Hematopoietic multipotent progenitor cell treated with erythropoietin and hydrocortisone succinate and interleukin-3 and kit ligand, for 17 days (in vitro differentiated cells): ENCODE measurements around the gene TMEM14C.

Experiments used
- DNase-seq: peaks from one replicate; pipeline ENCODE4 v3.0.0-alpha.2; 2015; ENCODE audit warnings: low spot score

Gene TMEM14C

DNA sequence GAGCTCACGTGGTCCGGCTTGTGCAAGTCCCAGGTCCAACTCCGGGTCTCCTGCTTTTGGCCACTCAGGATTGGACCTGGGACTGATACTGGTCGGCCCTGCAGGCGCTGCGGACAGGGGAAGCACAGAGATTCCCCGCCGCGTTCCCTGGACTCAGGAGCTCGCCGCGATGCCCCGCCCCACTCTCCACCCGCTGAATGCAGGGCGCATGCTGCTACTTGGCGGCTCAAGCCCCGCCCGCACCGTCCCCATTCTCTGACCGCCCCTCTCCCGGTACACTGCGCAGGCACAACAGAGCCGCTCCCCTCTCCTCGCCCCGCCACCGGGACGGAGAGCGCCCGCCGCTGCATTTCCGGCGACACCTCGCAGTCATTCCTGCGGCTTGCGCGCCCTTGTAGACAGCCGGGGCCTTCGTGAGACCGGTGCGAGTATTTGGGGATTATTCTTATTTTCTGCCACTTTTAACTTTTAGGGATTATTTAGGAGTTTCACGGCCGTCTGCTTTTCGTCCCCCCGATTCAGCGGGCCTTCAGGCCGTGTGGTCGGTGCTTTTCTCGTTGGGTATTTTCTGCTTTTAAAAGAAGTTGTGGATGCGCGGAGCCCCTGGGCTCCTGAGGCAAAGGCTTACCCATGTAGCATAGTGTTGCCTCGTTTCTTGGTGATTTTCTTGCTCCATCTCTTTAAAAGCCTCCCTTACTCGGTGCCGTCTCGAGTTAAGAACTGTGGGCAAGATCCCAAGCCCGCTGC, at the start of gene TMEM14C:
Gene TMEM14C (plus strand): TSS at position 251 of the 747 bp plus-strand sequence. CDS start 1,544 bp downstream, outside the sequence.
- DNase-seq, result peak; percentile 81

DNA sequence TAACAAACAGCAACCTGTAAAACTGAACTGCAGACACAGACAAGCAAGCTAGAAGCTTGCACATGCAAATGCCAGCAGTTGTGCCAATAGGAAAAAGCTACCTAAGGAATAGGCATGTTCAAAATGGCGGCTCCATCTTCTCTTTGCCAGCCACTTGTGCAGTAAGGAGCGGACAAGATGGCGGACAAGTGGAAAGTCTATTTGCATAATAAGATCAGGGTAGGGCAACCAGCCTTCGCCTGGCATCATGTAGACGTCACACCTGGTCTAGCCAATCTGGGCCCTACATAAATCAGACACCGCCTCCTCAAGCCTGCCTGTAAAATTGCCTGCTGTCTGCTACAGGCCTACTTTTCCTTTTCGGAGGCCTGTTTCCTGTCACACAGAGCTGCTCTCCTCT, 46.5 kb upstream of the TMEM14C start:
- DNase-seq, result no peak

DNA sequence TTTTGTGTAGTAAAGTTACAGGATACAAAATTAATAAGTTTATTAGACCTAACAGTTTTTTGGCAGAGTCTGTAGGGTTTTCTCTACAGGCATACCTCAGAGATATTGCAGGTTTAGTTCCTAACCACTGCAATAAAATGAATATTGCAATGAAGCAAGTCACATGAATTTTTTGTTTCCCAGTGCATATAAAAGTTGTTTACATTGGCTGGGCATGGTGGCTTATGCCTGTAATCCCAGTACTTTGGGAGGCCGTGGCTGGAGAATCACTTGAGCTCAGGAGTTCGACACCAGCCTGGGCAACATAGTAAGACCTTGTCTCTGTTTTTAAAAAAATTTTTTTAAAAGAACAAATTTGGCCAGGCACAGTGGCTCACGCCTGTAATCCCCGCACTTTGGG, 44.4 kb upstream of the TMEM14C start:
- DNase-seq, result no peak

DNA sequence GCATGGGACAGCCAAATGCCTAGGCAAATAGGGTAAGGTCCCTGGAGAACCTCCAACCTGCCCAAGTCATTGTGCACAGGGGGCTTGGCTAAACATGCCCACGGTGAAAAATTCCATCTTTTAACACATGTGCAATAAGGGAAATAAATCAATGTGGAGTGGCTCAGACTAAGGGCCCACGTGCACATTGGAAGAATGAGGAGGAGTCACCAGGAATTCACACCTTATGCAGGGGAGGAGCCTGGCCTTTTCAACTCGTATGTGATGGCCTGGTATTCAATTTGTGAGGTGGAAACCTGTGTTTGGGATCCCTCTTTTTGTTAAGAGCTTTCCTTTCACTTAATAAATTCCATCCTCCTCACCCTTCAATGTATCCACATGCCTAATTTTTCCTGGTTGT, 41.1 kb upstream of the TMEM14C start:
- no peak for DNase-seq

DNA sequence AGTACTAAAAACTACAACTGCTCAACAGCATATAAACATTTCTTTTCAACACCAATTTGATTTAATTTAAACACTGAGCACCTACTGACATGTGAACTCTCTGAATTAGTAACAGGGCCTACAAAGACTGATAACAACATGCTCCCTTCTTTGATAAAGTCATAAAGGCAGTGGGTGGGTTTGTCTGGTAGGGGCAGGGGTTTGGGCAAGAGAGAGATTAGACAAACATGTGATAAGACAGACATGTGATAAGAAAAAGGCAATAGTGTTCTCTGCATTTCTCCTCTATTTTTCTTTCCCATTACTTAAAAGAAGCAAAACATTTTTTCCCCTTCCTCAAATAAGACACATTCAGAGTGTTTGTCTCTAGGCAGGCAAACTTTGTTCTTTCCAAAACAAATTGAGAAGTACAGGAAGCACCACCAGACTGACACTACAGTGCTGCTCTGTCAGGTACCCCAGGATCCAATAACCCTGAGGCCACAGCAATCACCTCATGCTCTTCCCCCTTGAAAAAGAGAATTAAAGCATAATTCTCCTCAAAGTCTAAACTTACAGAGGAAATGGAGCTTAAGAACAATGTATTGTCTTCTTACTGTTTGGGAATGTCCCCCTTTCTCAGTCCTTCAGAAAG, 40.4 kb upstream of the TMEM14C start:
- no peak for DNase-seq

DNA sequence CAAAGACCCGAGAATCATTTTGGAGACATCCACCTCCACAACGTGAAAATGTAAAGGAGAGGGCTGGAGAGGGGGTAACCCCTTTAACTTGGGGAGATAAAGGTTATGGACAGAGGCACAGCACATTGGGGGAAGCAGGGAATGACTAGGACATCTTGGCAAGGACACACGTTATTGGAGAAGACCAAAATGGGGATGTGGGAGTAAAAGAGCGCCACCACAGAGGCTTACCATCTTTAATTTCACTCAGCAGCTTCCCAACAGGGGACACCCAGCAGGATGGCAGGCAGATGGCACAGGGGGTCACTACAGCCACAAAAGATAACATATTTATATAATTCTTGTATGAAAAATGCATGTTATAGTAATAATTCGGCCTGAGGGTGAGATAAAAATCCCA, 38.3 kb upstream of the TMEM14C start:
- DNase-seq, result no peak

DNA sequence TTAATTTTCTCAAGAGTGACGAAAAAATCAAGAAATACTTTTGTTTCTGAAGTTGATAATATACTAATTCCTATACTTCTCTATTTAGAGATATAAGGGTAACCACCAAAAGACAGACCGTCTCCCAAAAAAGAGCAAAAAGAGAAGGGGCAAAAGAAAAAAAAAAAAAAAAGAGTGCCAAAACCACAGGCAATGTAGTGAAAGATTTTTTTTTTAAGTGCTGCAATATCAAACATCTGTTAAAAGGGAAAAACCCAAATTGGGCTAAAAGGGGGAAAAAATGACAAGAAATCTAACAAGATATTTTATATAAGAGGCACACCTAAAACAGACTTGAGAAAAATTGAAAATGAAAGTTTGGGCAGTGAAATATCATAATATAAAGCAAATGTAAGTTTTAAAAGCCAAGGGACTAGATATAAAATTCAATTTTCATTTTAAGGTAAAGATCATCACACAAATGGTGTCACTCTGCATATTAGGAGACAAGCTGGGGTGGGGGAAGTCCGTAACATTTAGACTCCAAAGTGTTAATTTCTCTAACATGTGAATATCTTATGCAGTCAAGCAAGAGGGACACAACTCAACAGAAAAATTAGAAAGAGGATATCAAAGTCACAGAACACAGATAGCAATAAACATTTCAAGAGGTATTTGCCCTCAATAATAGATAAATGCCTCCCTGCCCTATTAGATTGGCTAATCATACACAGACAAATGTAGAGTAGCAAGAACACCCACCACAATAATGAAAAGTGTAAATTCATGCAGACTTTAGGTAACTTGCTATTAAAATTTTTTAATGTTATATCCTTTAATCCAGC, 37.6 kb upstream of the TMEM14C start:
- DNase-seq, result no peak

DNA sequence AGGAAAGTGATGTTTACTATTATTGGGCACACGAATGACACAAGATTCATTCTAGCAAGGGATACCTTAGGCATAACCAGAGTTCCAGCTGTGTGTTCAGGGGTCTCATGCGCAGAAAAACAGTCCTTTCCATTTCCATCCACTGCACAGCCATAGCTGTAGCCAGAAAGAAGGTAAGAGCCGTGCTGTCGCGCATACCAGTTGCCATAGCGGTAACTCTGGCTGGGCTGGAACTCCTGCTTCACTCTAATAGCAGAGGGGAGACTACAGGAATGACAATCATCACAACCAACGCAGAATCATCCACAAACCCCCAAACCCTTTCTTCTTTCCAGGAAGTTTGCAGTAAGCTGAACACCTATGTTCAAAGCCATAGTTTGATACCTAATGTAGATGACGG, 36.0 kb upstream of the TMEM14C start:
- no peak for DNase-seq

DNA sequence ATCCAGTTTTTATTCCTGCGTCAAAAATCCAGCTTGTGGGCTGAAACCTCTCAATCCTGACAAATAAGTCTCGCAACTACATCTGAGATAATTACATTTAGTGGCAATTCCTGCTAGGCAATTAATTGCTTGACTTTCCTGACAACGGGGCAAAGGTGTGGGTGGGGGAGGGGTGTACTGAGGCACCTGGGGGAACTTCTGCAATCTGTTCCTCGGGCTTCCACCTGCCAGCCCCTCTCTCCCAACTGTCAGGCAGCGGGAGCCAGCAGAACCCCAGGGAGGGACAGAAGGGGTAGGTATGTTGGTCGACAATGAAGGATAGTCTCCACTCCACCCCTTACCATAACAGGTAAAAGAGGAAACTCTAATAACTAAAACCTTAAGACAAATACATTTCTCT, 35.3 kb upstream of the TMEM14C start:
- DNase-seq, result no peak

DNA sequence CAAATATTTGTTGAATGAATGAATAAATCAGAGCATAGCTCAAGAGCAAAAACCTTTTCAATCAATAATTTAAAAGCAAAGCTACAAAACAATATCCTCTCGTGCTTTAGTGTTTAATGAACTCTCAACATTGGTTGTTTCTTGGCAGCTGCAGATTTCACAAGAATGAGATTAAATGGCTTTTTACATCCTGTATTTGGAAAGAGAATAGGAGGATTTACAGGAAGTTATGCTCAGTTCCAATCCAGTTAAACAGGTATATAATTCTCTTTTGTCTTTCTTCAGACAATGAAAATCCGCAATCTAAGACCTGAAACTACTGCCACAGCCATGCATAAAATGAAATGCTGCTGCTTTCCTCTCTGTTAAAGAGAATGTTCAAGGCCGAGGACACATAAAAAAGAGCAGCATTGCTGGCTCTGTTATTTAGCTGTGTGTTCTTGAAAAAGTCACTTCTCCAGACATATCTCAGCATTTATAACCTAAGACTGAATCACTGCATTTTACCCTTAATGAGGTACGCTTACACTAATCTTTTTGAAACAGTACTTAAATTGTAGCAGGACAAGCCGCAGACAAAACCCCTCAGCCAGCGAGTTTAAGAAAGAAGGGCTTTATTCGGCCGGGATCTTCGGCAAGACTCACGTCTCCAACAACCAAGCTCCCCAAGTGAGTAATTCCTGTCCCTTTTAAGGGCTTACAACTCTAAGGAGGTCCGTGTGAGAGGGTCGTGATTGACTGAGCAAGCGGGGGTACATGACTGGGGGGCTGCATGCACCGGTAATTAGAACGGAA, 32.0 kb upstream of the TMEM14C start:
- no peak for DNase-seq

DNA sequence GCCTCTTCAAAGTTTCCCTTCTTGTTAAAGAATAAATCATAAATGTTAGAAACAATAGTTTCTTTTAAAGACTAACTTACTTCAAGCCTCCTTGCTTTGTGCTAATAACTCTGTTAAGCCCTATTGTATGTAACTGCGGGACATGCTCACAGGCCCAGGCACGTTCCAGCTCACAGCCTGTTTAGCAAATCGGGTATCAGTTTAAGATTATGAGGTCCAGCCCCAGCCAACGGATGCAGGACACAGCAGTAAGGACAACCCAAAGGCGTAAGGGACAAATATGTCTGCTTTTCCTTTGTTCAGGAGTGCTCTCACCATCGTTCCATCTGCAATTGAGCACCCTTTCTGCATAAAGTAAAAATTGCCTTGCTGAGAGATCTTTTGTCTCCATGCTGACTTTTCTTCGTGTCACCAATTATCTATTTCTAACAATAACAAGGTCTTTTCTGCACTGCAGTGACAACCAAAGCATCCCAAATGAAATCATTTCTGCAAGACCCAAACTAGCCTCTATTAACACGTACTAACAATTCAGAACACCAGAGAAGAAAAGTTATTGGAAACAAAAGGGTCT, 29.8 kb upstream of the TMEM14C start:
- DNase-seq, result no peak

DNA sequence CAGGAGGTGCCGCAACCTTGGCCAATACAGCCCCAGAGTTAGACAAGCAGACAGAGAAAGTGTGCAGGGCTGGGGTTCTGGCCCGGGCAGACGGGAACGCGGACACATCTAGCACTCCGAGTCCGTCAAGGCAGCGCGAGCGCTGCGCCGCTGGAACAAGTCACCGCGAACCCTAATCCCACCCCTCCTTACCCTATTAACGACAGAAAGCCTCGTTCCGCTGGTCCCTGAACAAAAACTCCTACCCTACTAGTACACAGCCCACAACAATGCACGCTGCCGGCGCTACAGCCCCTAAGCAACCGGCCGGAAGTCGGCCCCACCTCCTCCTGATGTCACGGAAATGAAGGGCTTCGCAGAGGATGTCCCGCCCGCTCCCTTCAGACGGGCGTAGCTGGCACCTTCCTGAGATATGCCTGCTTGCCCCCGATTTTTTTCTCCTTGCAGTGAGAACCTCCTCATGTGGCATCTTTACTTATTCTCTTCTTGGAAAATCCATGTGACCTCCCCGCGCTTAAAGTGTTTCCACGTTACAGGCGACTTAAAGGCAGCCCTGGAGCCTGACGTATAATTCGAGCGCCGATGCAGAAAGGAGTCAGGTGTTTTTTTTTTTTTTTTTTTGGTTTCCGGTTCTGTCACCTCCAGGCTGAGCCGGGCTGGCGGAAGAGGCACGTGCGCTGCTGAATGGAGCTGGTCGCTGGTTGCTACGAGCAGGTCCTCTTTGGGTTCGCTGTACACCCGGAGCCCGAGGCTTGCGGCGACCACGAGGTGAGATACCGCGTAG, 28.4 kb upstream of the TMEM14C start, which contains the start of the genes C6orf52 and PAK1IP1:
Gene C6orf52 (minus strand): TSS at position 315 of the 784 bp plus-strand sequence. CDS start 7,066 bp downstream, outside the sequence.
Gene PAK1IP1 (plus strand): TSS at position 671 of the 784 bp plus-strand sequence. CDS start 14 bp downstream, at position 685.
- DNase-seq, result peak; percentile 94

DNA sequence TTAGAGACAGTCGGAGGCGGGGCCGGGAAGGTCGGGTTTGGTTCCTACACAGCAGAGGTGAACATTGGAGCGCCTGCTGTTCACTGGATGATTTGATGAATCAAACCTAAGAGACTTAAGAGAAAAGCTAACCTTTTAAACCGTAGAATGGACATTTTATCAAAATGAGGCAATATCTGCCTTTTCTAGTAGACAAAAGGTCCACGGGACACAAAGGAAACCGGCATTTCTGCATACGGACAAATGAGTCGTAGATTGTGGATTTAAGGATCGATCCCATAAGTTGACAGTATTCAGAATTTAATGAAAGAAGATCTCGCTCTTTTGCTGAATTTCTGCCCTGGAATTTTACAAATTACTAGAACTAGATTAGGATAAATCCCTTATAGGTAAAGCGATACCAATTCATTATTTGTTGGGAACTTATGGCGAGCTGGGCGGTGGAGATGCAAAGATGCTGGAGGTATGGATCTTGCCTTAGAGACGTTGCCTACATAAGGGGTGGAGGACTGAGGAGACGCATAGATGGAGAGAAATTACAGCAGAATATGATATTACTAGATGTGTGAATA, 27.7 kb upstream of the TMEM14C start:
- DNase-seq, result no peak

DNA sequence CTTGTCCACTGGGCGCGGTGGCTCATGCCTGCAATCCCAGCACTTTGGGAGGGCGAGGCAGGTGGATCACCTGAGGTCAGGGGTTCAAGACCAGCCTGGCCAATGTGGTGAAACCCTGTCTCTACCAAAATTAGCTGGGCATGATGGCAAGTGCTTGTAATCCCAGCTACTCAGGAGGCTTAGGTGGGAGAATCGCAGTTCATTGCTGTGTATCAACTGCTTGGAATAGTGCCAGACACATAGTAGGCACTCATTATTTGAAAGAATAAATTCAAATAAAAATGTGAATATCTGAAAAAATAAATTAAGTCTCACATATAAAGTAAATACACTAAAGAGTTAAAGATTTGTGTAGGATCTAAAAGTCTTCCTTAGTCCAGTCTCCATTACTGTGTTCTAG, 26.2 kb upstream of the TMEM14C start:
- DNase-seq, result no peak

DNA sequence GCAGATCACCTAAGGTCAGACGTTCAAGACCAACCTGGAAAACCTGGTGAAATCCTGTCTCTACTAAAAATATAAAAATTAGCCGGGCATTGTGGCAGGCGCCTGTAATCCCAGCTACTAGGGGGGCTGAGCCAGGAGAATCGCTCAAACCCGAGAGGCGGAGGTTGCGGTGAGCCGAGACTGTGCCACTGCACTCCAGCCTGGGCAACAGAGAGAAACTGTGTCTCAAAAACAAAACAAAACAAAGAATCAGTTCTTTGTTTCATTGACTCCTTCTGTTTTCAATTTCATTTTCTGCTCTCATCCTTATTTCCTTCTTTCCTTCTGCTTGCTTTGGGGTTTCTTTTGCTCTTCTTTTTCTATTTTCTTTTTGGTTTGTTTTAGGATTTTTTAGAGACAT, 8.9 kb upstream of the TMEM14C start:
- DNase-seq, result no peak

DNA sequence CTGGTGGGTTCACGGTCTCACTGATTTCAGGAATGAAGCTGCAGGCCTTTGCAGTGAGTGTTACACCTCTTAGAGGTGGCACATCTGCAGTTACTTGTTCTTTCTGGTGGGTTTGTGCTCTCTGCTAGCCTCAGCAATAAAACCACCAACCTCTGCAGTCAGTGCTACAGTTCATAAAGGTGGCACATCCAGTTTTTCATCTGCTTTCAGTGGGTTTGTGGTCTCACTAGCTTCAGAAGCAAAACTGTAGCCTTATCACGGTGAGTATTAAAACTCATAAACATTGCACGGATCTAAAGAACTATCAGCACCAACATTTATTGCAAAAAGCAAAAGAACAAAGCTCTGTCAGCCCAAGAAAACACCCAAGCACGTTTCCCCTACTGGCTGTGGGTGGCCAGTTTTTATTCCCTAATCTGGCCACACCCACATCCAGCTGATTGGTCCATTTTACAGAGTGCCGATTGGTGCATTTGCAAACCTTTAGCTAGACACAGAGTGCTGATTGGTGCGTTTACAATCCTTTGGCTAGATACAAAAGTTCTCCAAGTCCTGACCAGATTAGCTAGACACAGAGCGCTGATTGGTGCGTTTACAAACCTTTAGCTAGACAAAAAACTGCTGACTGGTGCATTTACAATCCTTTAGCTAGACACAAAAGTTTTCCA, 3.4 kb upstream of the TMEM14C start:
- DNase-seq, result peak; percentile 51

DNA sequence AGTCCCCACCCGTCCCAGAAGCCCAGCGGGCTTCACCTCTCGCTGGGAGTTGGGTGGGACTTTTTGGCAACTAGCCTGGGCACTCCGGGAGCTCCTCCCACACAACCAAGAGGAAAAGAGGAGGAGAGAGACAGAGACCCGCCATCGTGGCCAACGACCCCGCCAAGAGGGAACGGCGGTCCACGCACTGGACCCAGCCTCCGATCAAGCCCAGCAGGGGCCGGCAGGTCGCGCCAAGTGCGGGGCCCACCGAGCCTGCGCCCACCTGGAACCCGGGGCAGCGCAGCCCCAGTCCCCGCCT, 3.0 kb upstream of the TMEM14C start:
- DNase-seq, result no peak

DNA sequence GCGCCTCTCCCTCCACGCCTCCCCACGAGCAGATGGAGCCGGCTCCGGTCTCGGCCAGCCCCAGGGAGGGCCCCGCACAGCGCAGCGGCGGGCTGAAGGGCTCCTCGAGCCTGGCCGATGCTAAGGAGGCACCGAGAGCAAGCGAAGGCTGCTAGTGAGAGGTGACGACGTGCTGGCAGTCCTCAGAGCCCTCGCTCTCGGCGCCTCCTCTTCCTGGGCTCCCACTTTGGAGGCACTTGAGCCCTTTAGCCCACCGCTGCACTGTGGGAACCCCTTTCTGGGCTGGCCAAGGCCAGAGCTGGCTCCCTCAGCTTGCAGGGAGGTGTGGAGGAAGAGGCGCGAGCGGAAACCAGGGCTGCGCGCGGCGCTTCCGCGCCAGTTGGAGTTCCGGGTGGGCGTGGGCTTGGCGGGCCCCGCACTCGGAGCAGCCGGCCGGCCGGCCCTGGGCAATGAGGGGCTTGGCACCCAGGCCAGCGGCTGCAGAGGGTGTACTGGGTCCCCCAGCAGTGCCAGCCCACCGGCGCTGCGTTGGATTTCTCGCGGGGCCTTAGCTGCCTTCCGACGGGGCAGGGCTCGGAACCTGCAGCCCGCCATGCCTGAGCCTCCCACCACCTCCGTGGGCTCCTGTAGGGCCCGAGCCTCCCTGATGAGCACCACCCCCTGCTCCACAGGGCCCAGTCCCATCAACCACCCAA, 2.5 kb upstream of the TMEM14C start:
- DNase-seq, result no peak
